HCT116 (cell line): ENCODE results near the gene HES6. TPM values are rescaled to one million over a fixed set of nuclear protein-coding genes. Genes with fewer than 3 reads are reported as not detected.

ENCODE experiments used
- ATAC-seq: fragments of 200-7000 bp; cut with Tn5 transposase; 2 replicates; pipeline ENCODE4 v1.9.1; 2020; ENCODE audit warnings: mild to moderate bottlenecking, moderate library complexity
- BruUV-seq: library from RNA; stranded (reverse); fragments of 400-500 nt; replicated peaks from 2 replicates; lab custom pipeline; 2021; lab: Mats Ljungman, UMichigan
- CTCF ChIA-PET: fragments of 300-600 bp; sonication (Branson Sonifier 250); formaldehyde crosslinking; loops from one replicate; lab custom pipeline; 2021; ENCODE audit warnings: antibody characterized with exemption; lab: Charles Lee
- POLR2A ChIA-PET: fragments of 300-600, 350-600 bp; sonication (Branson Sonifier 250); formaldehyde crosslinking; loops from one replicate; lab custom pipeline; 2021; ENCODE audit warnings: antibody characterized with exemption; lab: Charles Lee
- RAD21 ChIA-PET, 2 experiments: fragments of 300-600 bp; sonication (Branson Sonifier 250); formaldehyde crosslinking; loops; one replicate each; lab custom pipeline; 2023; ENCODE audit warnings: low total read pairs in 2 of 2; ENCODE audit not compliant: uncharacterized antibody in 2 of 2, unreplicated experiment in 2 of 2, low non-redundant PET in 1 of 2; lab: Charles Lee
- DNase-seq: peaks from one replicate; pipeline ENCODE4 v3.0.0-alpha.2; 2010; ENCODE audit warnings: low read depth, low spot score
- H2AFZ ChIP-seq: fragments of 200-600 bp; shearing (Covaris generic), sonication (generic); 2 replicates; pipeline ENCODE4 v1.6.1; 2017; ENCODE audit warnings: low read depth, mixed run types, mixed read lengths, antibody characterized with exemption, low read length; ENCODE audit not compliant: poor library complexity, severe bottlenecking
- H3K27ac ChIP-seq: 2 replicates; pipeline ENCODE4 v1.5.1; 2012; ENCODE audit warnings: low read depth, low read length
- H3K27me3 ChIP-seq: fragments of 200-600 bp; sonication (generic); 2 replicates; pipeline ENCODE4 v1.6.1; 2016; ENCODE audit warnings: mixed run types, low read length, mixed read lengths; ENCODE audit not compliant: insufficient read depth
- H3K36me3 ChIP-seq, 2 experiments: fragments of 200-500 bp in 1 of 2; fragments of 200-600 bp in 1 of 2; sonication (Bioruptor generic) in 1 of 2; sonication (generic) in 1 of 2; 2 replicates each; pipeline versions ENCODE4 v1.5.1 to v1.6.1; 2014 to 2016; ENCODE audit warnings: low read length in 2 of 2, inconsistent platforms in 1 of 2, mixed read lengths in 1 of 2, mixed run types in 1 of 2; ENCODE audit not compliant: insufficient read depth in 2 of 2, control insufficient read depth in 1 of 2
- H3K4me1 ChIP-seq, 2 experiments: fragments of 200-600 bp in 1 of 2; sonication (generic) in 1 of 2; 2 replicates each; pipeline versions ENCODE4 v1.5.1 to v1.6.1; 2012 to 2017; ENCODE audit warnings: low read length in 2 of 2, inconsistent platforms in 1 of 2, mild to moderate bottlenecking in 1 of 2, mixed read lengths in 1 of 2, mixed run types in 1 of 2, moderate library complexity in 1 of 2; ENCODE audit not compliant: insufficient read depth in 2 of 2, control insufficient read depth in 1 of 2
- H3K4me2 ChIP-seq: fragments of 200-600 bp; sonication (generic); 2 replicates; pipeline ENCODE4 v1.6.1; 2017; ENCODE audit warnings: mixed run types, low read length, mixed read lengths
- H3K4me3 ChIP-seq, 2 experiments: fragments of 200-600 bp in 1 of 2; sonication (generic) in 1 of 2; replicated peaks in 1 of 2; 2 replicates each; pipeline ENCODE4 v1.5.1; 2011 to 2016; ENCODE audit warnings: low read length in 2 of 2, control low read depth in 1 of 2, low read depth in 1 of 2, mild to moderate bottlenecking in 1 of 2, mixed read lengths in 1 of 2, mixed run types in 1 of 2
- H3K79me2 ChIP-seq: fragments of 200-600 bp; sonication (generic); 2 replicates; pipeline ENCODE4 v1.6.1; 2017; ENCODE audit warnings: mild to moderate bottlenecking, mixed run types, low read length, moderate library complexity, mixed read lengths; ENCODE audit not compliant: insufficient read depth
- H3K9ac ChIP-seq: fragments of 200-600 bp; sonication (generic); 2 replicates; pipeline ENCODE4 v1.6.1; 2016; ENCODE audit warnings: low read length, mixed read lengths
- H3K9me2 ChIP-seq: fragments of 200-600 bp; sonication (generic), shearing (Covaris generic); 2 replicates; pipeline ENCODE4 v1.6.1; 2017; ENCODE audit warnings: mixed run types, mild to moderate bottlenecking, moderate library complexity; ENCODE audit not compliant: insufficient read depth
- H3K9me3 ChIP-seq, 2 experiments: fragments of 200-500 bp in 1 of 2; fragments of 200-600 bp in 1 of 2; sonication (Bioruptor generic) in 1 of 2; sonication (generic) in 1 of 2; 2 replicates each; pipeline ENCODE4 v1.6.1; 2014 to 2017; ENCODE audit warnings: low read length in 2 of 2, mixed read lengths in 2 of 2, inconsistent platforms in 1 of 2, low read depth in 1 of 2, mild to moderate bottlenecking in 1 of 2, mixed run types in 1 of 2, moderate library complexity in 1 of 2; ENCODE audit not compliant: control insufficient read depth in 1 of 2, insufficient read depth in 1 of 2
- H4K20me1 ChIP-seq: fragments of 200-600 bp; sonication (generic), shearing (Covaris generic); 2 replicates; pipeline ENCODE4 v1.6.1; 2017; ENCODE audit warnings: mixed run types, mild to moderate bottlenecking, moderate library complexity; ENCODE audit not compliant: insufficient read depth
- CTCF ChIP-seq, 3 experiments: fragments of 200-600 bp in 1 of 3; sonication (generic) in 1 of 3; IDR thresholded peaks in 2 of 3; conservative IDR thresholded peaks in 1 of 3; 2 replicates each; pipeline ENCODE4 v1.5.1; 2012 to 2017; ENCODE audit warnings: low read depth in 2 of 3, low read length in 2 of 3, antibody characterized with exemption in 1 of 3, borderline replicate concordance in 1 of 3, control low read depth in 1 of 3, mild to moderate bottlenecking in 1 of 3, mixed read lengths in 1 of 3, mixed run types in 1 of 3, moderate library complexity in 1 of 3; ENCODE audit not compliant: insufficient read depth in 1 of 3
- JUND ChIP-seq: IDR thresholded peaks from 2 replicates; pipeline ENCODE4 v1.6.1; 2012
- RAD21 ChIP-seq: IDR thresholded peaks from 2 replicates; pipeline ENCODE4 v1.6.1; 2012; ENCODE audit warnings: low read depth, mild to moderate bottlenecking
- ZBTB33 ChIP-seq: IDR thresholded peaks from 2 replicates; pipeline ENCODE4 v1.6.1; 2011; ENCODE audit warnings: mild to moderate bottlenecking, low read length, moderate library complexity; ENCODE audit not compliant: insufficient replicate concordance; ENCODE audit errors: extremely low read depth
- intact Hi-C: fragments of 100-400 bp; cut with micrococcal nuclease; formaldehyde crosslinking; loops from 2 replicates; pipeline ENCODE4 v1.10.0; 2022
- total RNA-seq: library from RNA; stranded (reverse); gene quantifications from one replicate; pipeline ENCODE4 v1.2.1, GENCODE V29; 2021; ENCODE audit not compliant: unreplicated experiment

HES6 gene
- total RNA-seq, 1 experiment from 2014 or later: 47.8 TPM

GRCh38 chr2:238224356-238225035 lies 15.3 kb downstream of the HES6 start:
- no peaks in the 10 kb centered on the region for H3K27me3 ChIP-seq

More at GRCh38 chr2:238224356-238225035, 15.3 kb downstream of the HES6 start:
- TF ChIP-seq CTCF (IDR thresholded peaks at IDR 0.05 in 2 of 3, conservative IDR thresholded peaks at IDR 0.05 in 1 of 3; ENCODE audit: borderline replicate concordance in 1 of 3, insufficient read depth in 1 of 3, low read depth in 2 of 3, low read length in 2 of 3) (no peak), JUND (no peak), RAD21 (no peak), ZBTB33 (no peak)
- no peaks in the 10 kb centered on the region for H3K36me3 ChIP-seq
- intact Hi-C loops: no loop called here
- H3K9me3 ChIP-seq: no peaks in the 10 kb centered on the region
- no peak overlapping the region for H3K4me3 ChIP-seq
- H3K9ac ChIP-seq: no peak overlapping the region
- no peak overlapping the region for H3K4me2 ChIP-seq
- ChIA-PET POLR2A (no interaction called here), RAD21 (no interaction called here), CTCF (no interaction called here)
- no peak overlapping the region for H2AFZ ChIP-seq
- ATAC-seq (no peak), DNase-seq (no peak)
- no peaks in the 10 kb centered on the region for H3K4me1 ChIP-seq
- H3K27ac ChIP-seq: no peak overlapping the region
- H4K20me1 ChIP-seq: no peaks in the 10 kb centered on the region
- H3K79me2 ChIP-seq: no peaks in the 10 kb centered on the region
- no TSS peak for BruUV-seq
- H3K9me2 ChIP-seq: no peaks in the 10 kb centered on the region
